ENCODE data around the gene TMEM236.

- TF ChIP-seq POLR2AphosphoS5 (IDR thresholded peaks at IDR 0.05; ENCODE audit: low read depth, low read length): no peak
- no peak for TF ChIP-seq REST (IDR thresholded peaks at IDR 0.05; ENCODE audit: insufficient read depth in 1 of 2, low read depth in 2 of 2, low read length in 2 of 2)
- TF ChIP-seq SIN3A (IDR thresholded peaks at IDR 0.05; ENCODE audit: borderline replicate concordance, insufficient read depth, low read length): no peak
- no peak for TF ChIP-seq TAF1 (IDR thresholded peaks at IDR 0.05; ENCODE audit: borderline replicate concordance, insufficient read depth, low read length)
These were observed 43.1 kb downstream of the TMEM236 start for GRCh38 chr10:17795083-17795482.

Measured in PFSK-1 (cell line).